ENCODE results near the gene TMEM190. TPM values are rescaled to one million over a fixed set of nuclear protein-coding genes. Genes with fewer than 3 reads are reported as not detected.
A peak's percentile ranks its signal among the peaks of the same experiment; 100 is the strongest.

The TMEM190 gene
- total RNA-seq, 1 donor, result not detected

DNA sequence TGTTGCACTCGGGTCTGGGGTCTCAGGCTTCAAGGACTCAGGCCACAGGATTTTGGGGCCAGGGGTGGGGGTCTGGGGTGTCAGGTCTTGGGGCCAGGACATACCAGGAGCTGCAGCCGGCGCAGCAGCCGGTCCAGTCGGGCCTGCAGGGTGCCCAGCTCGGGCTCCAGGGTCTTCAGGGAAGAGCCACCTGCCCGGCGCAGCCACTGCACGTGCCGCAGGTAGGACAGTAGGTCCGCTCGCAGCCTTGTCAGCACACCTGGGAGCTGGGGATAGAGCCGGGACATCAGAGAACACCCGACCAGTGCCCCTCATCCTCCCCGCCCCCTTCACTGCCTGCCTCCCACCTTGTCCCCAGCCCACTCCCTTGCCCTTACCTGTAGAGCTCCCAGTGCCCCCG lies 8.5 kb upstream of the TMEM190 start:
- TF ChIP-seq CTCF (IDR thresholded peaks at IDR 0.05; ENCODE audit: insufficient read depth, low read length), result no peak
- H3K4me3 ChIP-seq (ENCODE audit: low read depth, low read length), result no peak overlapping the region
- no peak for DNase-seq (ENCODE audit: low read depth)

- TF ChIP-seq CTCF (IDR thresholded peaks at IDR 0.05; ENCODE audit: insufficient read depth, low read length), result no peak
- DNase-seq (ENCODE audit: low read depth), result peak; percentile 52
- peak overlapping the region; percentile 67 for H3K4me3 ChIP-seq (ENCODE audit: low read depth, low read length)
These were observed 7.7 kb upstream of the TMEM190 start for GRCh38 chr19:55368701-55369563.

- peak; percentile 61 for DNase-seq (ENCODE audit: low read depth)
- H3K4me3 ChIP-seq (ENCODE audit: low read depth, low read length), result peak overlapping the region; percentile 75
- TF ChIP-seq CTCF (IDR thresholded peaks at IDR 0.05; ENCODE audit: insufficient read depth, low read length), result no peak
These were observed 6.8 kb upstream of the TMEM190 start for GRCh38 chr19:55369653-55370304.

- DNase-seq (ENCODE audit: low read depth), result peak; percentile 43
- H3K4me3 ChIP-seq (ENCODE audit: low read depth, low read length), result peak within 1 kb of the TSS; percentile 75
- no peak for TF ChIP-seq CTCF (IDR thresholded peaks at IDR 0.05; ENCODE audit: insufficient read depth, low read length)
These were observed 6.2 kb upstream of the TMEM190 start, which contains the start of gene IL11 for GRCh38 chr19:55370305-55370988. IL11 (minus strand) TSS chr19:55370463; CDS start chr19:55370310, 153 bp downstream.

DNA sequence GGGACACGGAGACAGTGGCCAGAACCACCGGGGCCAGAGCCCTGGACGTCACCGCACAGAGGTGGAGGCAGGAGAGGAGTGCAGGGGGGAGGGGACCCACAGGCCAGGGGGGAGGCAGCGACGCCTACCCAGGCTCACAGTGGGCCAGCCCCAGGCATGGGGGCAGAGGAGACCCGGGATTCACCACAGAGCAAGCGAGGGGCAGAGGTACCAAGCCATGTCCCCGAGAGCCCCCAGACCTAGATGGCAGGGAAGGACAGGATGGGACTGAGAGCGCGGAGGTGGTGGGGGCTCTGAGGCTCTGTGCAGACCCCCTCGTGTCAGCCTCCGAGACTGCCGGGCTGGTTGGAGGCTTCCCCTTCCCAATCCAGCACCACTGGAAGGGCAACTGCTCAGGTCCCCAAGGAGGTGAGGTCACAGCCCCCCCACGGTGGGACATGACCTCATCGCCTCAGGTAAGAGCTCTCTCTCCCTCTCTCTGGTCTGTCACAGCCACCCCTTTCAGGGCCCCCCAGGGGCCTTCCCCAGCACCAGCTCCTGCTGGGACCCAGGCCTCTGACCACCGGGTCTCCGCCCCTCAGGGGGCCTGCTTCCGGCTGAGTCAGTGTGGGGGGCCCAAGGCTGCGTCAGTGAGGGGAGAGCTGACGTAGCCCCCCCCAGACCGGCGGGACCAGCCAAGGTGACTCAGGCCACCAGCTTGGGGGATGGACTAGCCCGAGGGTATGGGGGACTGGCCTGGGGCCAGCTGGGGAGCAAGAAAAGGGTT lies 4.1 kb upstream of the TMEM190 start:
- TF ChIP-seq CTCF (IDR thresholded peaks at IDR 0.05; ENCODE audit: insufficient read depth, low read length), result no peak
- no peak overlapping the region for H3K4me3 ChIP-seq (ENCODE audit: low read depth, low read length)
- DNase-seq (ENCODE audit: low read depth), result peak; percentile 52

Data from fibroblast of the aortic adventitia (primary cell).